Naive B cell (primary cell): Measurements from ENCODE around the gene PSMF1. TPM values are rescaled to one million over a fixed set of nuclear protein-coding genes. Genes with fewer than 3 reads are reported as not detected.
"Not testable (repeated sequence)": the region's sequence is repeated elsewhere in the genome, so short reads cannot be mapped to it uniquely, and the experiment has no call there.

Experiments used
- ATAC-seq, 2 donors: fragments of 150-1000 bp; cut with Tn5 transposase; 2 replicates each; pipeline ENCODE4 v1.10.0; 2021; ENCODE audit warnings: low read depth in 2 of 2, mild to moderate bottlenecking in 2 of 2, moderate library complexity in 2 of 2
- DNase-seq: peaks from one replicate; pipeline ENCODE4 v3.0.0; 2022
- H3K27ac Mint-ChIP-seq, 6 donors: one replicate each; pipeline ENCODE4 v1.8.0; 2020 to 2022; ENCODE audit warnings: mild to moderate bottlenecking in 6 of 6, mixed read lengths in 6 of 6, moderate library complexity in 5 of 6, inconsistent platforms in 2 of 6
- H3K27me3 Mint-ChIP-seq, 3 donors: one replicate each; pipeline ENCODE4 v1.8.0; 2021 to 2022; ENCODE audit warnings: mixed read lengths in 3 of 3, mild to moderate bottlenecking in 1 of 3
- H3K36me3 Mint-ChIP-seq, 2 donors: one replicate each; pipeline ENCODE4 v1.8.0; 2020 to 2022; ENCODE audit warnings: mixed read lengths in 2 of 2, inconsistent platforms in 1 of 2, mild to moderate bottlenecking in 1 of 2
- H3K4me1 Mint-ChIP-seq, 3 donors: one replicate each; pipeline ENCODE4 v1.8.0; 2020 to 2022; ENCODE audit warnings: mixed read lengths in 3 of 3, inconsistent platforms in 1 of 3, mild to moderate bottlenecking in 1 of 3, moderate library complexity in 1 of 3
- H3K4me3 Mint-ChIP-seq, 8 donors: one replicate each; pipeline ENCODE4 v1.8.0; 2020 to 2022; ENCODE audit warnings: mild to moderate bottlenecking in 8 of 8, mixed read lengths in 8 of 8, moderate library complexity in 8 of 8, inconsistent platforms in 2 of 8
- H3K9me3 Mint-ChIP-seq, 7 donors: one replicate each; pipeline ENCODE4 v1.8.0; 2020 to 2022; ENCODE audit warnings: mixed read lengths in 7 of 7, mild to moderate bottlenecking in 5 of 7, inconsistent platforms in 2 of 7, moderate library complexity in 1 of 7
- polyA plus RNA-seq, 6 donors: library from polyadenylated mRNA; unstranded; fragments of 300-500 nt; fragmentation: Illumina TruSeq; gene quantifications; one replicate each; pipeline ENCODE4 v1.2.3, GENCODE V29; 2021; ENCODE audit warnings: low read depth in 6 of 6

Gene PSMF1
- polyA plus RNA-seq, 6 donors from 2014 or later = 138 to 181 (median 160) TPM

GRCh38 chr20:1130058-1130694, 11.8 kb downstream of the PSMF1 start:
- no peak for ATAC-seq
- peak overlapping the region in 4 of 6 donors; percentile 9 to 65 (median 14) for H3K27ac Mint-ChIP-seq
- H3K9me3 Mint-ChIP-seq = peaks cover 0 to 2% (median 0%) of the 10 kb centered on the region in 7 donors
- peaks cover 23 to 39% (median 31%) of the 10 kb centered on the region in 3 donors for H3K4me1 Mint-ChIP-seq
- H3K4me3 Mint-ChIP-seq = peak overlapping the region in 1 of 8 donors; percentile 15
- H3K27me3 Mint-ChIP-seq = no peaks in the 10 kb centered on the region
- peaks cover 47 to 51% of the 10 kb centered on the region in 2 donors for H3K36me3 Mint-ChIP-seq
- DNase-seq = no peak

- H3K36me3 Mint-ChIP-seq = peaks cover 41 to 56% of the 10 kb centered on the region in 2 donors
- H3K9me3 Mint-ChIP-seq = peaks cover 0 to 2% (median 0%) of the 10 kb centered on the region in 7 donors
- H3K27me3 Mint-ChIP-seq = no peaks in the 10 kb centered on the region
- peak; percentile 99 for ATAC-seq
- DNase-seq = peak; percentile 22
- H3K27ac Mint-ChIP-seq = peak overlapping the region; percentile 15 to 92 (median 62)
- peaks cover 23 to 35% (median 28%) of the 10 kb centered on the region in 3 donors for H3K4me1 Mint-ChIP-seq
- peak overlapping the region in 4 of 8 donors; percentile 2 to 54 (median 17) for H3K4me3 Mint-ChIP-seq
Observed at GRCh38 chr20:1130847-1131246, 12.4 kb downstream of the PSMF1 start.

- H3K4me1 Mint-ChIP-seq = peaks cover 18 to 31% (median 28%) of the 10 kb centered on the region in 3 donors
- ATAC-seq = no peak
Observed at GRCh38 chr20:1131354-1131753, 13.0 kb downstream of the PSMF1 start.

GRCh38 chr20:1134355-1134754, 16.0 kb downstream of the PSMF1 start:
- Mint-ChIP-seq H3K4me3 (no peak overlapping the region), H3K9me3 (peaks cover 0 to 2% (median 0%) of the 10 kb centered on the region in 7 donors), H3K27ac (peak overlapping the region in 1 of 6 donors; percentile 40), H3K4me1 (peaks cover 16 to 28% (median 21%) of the 10 kb centered on the region in 3 donors), H3K36me3 (peaks cover 24 to 49% of the 10 kb centered on the region in 2 donors), H3K27me3 (no peaks in the 10 kb centered on the region)
- ATAC-seq (no peak), DNase-seq (no peak)

More at GRCh38 chr20:1131354-1131753, 13.0 kb downstream of the PSMF1 start:
- Mint-ChIP-seq H3K36me3 (peaks cover 36 to 56% of the 10 kb centered on the region in 2 donors), H3K27ac (peak overlapping the region; percentile 15 to 92 (median 61)), H3K27me3 (no peaks in the 10 kb centered on the region), H3K9me3 (peaks cover 0 to 2% (median 0%) of the 10 kb centered on the region in 7 donors), H3K4me3 (peak overlapping the region in 4 of 8 donors; percentile 2 to 25 (median 6))
- no peak for DNase-seq

- peaks cover 0 to 2% (median 0%) of the 10 kb centered on the region in 7 donors for H3K9me3 Mint-ChIP-seq
- H3K27ac Mint-ChIP-seq = no peak overlapping the region
- DNase-seq = no peak
- peaks cover 19 to 50% of the 10 kb centered on the region in 2 donors for H3K36me3 Mint-ChIP-seq
- H3K4me1 Mint-ChIP-seq = peaks cover 15 to 28% (median 19%) of the 10 kb centered on the region in 3 donors
- H3K4me3 Mint-ChIP-seq = no peak overlapping the region
- ATAC-seq = no peak
- H3K27me3 Mint-ChIP-seq = no peaks in the 10 kb centered on the region
Observed at GRCh38 chr20:1134836-1135235, 16.4 kb downstream of the PSMF1 start.

GRCh38 chr20:1137236-1137635, 18.8 kb downstream of the PSMF1 start:
- Mint-ChIP-seq H3K4me1 (peaks cover 5 to 12% (median 11%) of the 10 kb centered on the region in 3 donors), H3K36me3 (peaks cover 8 to 55% of the 10 kb centered on the region in 2 donors), H3K27ac (no peak overlapping the region), H3K9me3 (peaks cover 0 to 2% (median 0%) of the 10 kb centered on the region in 7 donors), H3K27me3 (no peaks in the 10 kb centered on the region), H3K4me3 (no peak overlapping the region)
- DNase-seq = no peak
- no peak for ATAC-seq

GRCh38 chr20:1144401-1145172, 26.2 kb downstream of the PSMF1 start:
- Mint-ChIP-seq H3K36me3 (peaks cover 0 to 44% of the 10 kb centered on the region in 2 donors), H3K4me3 (no peak overlapping the region), H3K4me1 (peaks cover 6 to 22% (median 15%) of the 10 kb centered on the region in 3 donors), H3K27me3 (no peaks in the 10 kb centered on the region), H3K9me3 (no peaks in the 10 kb centered on the region), H3K27ac (no peak overlapping the region)
- DNase-seq = no peak
- ATAC-seq = no peak

- ATAC-seq (no peak), DNase-seq (no peak)
- H3K36me3 Mint-ChIP-seq = peaks cover 8 to 29% of the 10 kb centered on the region in 2 donors
- H3K4me1 Mint-ChIP-seq = peaks cover 6 to 27% (median 11%) of the 10 kb centered on the region in 3 donors
- no peak overlapping the region for H3K4me3 Mint-ChIP-seq
- H3K27ac Mint-ChIP-seq = peak overlapping the region in 1 of 6 donors; percentile 39
- no peaks in the 10 kb centered on the region for H3K27me3 Mint-ChIP-seq
- no peaks in the 10 kb centered on the region for H3K9me3 Mint-ChIP-seq
Observed at GRCh38 chr20:1146957-1147356, 28.6 kb downstream of the PSMF1 start.

GRCh38 chr20:1149812-1150211, 31.4 kb downstream of the PSMF1 start:
- peaks cover 22 to 38% of the 10 kb centered on the region in 2 donors for H3K36me3 Mint-ChIP-seq
- peaks cover 6 to 32% (median 12%) of the 10 kb centered on the region in 3 donors for H3K4me1 Mint-ChIP-seq
- not testable (repeated sequence) for ATAC-seq, H3K27ac Mint-ChIP-seq, DNase-seq, H3K27me3 Mint-ChIP-seq, H3K9me3 Mint-ChIP-seq, H3K4me3 Mint-ChIP-seq

GRCh38 chr20:1150218-1150617, 31.8 kb downstream of the PSMF1 start:
- ATAC-seq = no peak
- peaks cover 6 to 31% (median 12%) of the 10 kb centered on the region in 3 donors for H3K4me1 Mint-ChIP-seq
- no peak overlapping the region for H3K4me3 Mint-ChIP-seq
- H3K27me3 Mint-ChIP-seq = no peaks in the 10 kb centered on the region
- no peak for DNase-seq
- H3K9me3 Mint-ChIP-seq = no peaks in the 10 kb centered on the region
- H3K27ac Mint-ChIP-seq = no peak overlapping the region
- H3K36me3 Mint-ChIP-seq = peaks cover 26 to 42% of the 10 kb centered on the region in 2 donors

GRCh38 chr20:1150968-1151367, 32.6 kb downstream of the PSMF1 start:
- Mint-ChIP-seq H3K36me3 (peaks cover 33 to 50% of the 10 kb centered on the region in 2 donors), H3K4me3 (no peak overlapping the region), H3K27ac (no peak overlapping the region), H3K4me1 (peaks cover 6 to 23% (median 12%) of the 10 kb centered on the region in 3 donors), H3K9me3 (peaks cover 0 to 6% (median 4%) of the 10 kb centered on the region in 7 donors), H3K27me3 (no peaks in the 10 kb centered on the region)
- DNase-seq (no peak), ATAC-seq (no peak)

GRCh38 chr20:1154226-1154625, 35.8 kb downstream of the PSMF1 start:
- Mint-ChIP-seq H3K27me3 (no peaks in the 10 kb centered on the region), H3K4me3 (no peak overlapping the region), H3K4me1 (peaks cover 0 to 10% (median 4%) of the 10 kb centered on the region in 3 donors), H3K9me3 (peaks cover 0 to 11% (median 6%) of the 10 kb centered on the region in 7 donors), H3K27ac (no peak overlapping the region), H3K36me3 (peaks cover 46 to 54% of the 10 kb centered on the region in 2 donors)
- ATAC-seq (no peak), DNase-seq (no peak)

GRCh38 chr20:1154691-1155090, 36.3 kb downstream of the PSMF1 start:
- no peak overlapping the region for H3K4me3 Mint-ChIP-seq
- no peaks in the 10 kb centered on the region for H3K27me3 Mint-ChIP-seq
- DNase-seq (no peak), ATAC-seq (no peak)
- H3K9me3 Mint-ChIP-seq = peaks cover 0 to 11% (median 6%) of the 10 kb centered on the region in 7 donors
- H3K4me1 Mint-ChIP-seq = peaks cover 0 to 10% (median 4%) of the 10 kb centered on the region in 3 donors
- peaks cover 46 to 54% of the 10 kb centered on the region in 2 donors for H3K36me3 Mint-ChIP-seq
- H3K27ac Mint-ChIP-seq = no peak overlapping the region
